Activated CD4-positive, alpha-beta T cell treated with anti-CD3 and anti-CD28 coated beads, Interleukin-2, amount 50 U/mL, for 48 hours (primary cell): ENCODE measurements around the gene TBC1D20.
"Not testable (repeated sequence)": the region's sequence is repeated elsewhere in the genome, so short reads cannot be mapped to it uniquely, and the experiment has no call there.

Experiments used
- DNase-seq, 2 experiments: peaks; one replicate each; pipeline ENCODE4 v3.0.0-alpha.2; 2020

Gene TBC1D20

DNA sequence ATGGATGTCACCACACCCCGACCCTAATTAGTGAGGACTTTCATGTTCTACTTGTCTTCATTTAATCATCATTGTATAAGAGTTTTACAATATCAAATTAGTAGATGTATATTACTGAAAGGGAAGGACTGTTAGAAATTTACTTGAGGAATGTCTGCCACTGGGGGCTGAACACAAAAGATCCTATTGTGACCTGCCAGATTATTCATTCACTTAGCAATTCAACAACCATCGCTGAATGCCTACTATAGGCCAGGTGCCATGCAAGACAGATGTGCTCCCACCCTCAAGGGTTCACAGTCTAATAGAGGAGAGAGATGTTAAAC, 62.2 kb downstream of the TBC1D20 start:
- no peak for DNase-seq

DNA sequence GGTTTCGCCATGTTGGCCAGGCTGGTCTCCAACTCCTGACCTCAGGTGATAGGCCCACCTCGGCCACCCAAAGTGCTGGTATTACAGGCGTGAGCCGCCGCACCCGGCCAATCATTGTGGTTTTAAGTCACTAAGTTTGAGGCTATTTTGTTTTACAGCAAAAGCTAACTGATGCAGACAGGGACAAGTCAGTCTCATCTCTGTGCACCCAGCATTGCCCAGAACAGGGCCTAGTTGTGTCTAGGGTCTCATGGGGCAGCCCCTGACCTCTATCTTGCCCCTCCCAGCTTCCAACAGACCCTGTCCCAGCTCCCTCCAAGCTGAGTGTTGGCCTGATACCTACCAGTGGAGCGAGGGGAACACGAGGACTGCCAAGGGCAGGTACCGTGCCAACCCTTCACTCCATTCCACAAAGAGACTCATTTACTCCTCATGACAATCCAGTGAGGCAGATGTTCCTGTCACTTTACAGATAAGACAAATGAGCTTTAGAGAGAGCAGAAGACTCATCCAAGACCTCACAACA, 63.1 kb downstream of the TBC1D20 start:
- DNase-seq: no peak

DNA sequence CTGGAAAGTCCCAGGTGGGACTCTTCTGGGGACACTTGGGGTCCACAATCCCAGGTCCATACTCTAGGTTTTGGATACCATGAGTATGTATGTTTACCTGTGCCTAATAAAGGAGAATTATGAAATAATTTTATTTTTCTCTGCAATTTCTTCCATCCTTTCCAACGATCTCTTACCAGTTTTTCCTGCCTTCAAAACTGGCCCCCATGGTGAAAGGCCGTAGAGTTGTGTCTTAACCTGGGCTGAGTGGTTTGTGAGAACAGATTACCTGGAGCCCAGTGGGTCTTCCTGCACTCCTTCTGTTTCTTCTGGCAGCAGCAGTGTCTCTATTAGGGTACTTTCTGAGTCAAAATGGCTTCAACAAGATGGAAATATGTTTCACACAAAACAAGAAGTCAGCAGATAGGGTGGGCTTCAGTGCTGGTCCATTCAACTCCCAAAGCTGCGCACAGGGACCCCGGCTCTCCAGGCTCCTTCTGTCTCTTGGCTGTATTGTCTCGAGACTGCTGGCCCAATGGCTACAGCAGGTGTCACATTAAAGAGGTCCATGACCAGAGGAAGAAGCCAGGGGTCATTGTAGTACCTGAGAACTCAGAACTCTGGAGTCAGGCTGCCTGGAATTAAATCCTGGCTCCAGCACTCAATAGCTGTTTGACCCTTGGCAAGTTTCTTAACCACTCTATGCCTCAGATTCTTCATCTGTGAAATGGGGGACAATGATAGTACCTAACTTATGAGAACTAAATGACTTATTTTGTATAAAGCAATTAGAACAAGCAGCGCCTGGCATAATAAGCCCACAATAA, 64.7 kb downstream of the TBC1D20 start:
- DNase-seq: no peak

DNA sequence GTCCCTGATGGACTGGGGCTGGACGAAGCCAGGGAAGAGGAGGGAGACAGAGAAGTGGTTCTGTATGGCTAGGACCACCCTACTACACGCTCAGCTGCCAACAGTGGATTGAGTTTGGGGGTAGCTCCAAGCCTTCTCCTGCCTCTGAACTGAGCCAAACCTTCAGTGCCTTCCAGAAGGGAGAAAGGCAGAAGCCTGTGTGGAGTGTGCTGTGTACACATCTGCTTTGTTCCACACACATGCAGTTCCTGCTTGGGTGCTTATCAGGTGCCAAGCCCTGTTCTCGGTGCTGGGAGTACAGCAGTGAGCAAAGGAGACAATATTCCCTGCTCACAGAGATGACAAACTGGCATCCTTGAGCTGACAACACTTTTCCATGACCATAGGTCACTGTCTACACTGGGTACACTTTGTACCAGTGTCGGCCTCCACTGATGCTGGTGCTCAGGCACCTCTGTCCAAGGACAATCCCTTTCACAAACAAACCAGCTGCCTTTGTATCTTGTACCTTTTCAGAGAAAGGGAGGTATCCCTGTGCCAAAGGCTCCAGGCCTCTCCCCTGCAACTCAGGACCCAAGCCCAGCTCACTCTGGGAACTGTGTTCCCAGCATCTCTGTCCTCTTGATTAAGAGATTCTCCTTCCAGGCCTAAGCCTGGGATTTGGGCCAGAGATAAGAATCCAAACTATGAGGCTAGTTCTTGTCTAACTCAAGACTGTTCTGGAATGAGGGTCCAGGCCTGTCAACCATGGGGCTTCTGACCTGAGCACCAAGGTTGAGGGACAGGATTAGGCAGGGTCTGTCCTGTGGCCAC, 65.5 kb downstream of the TBC1D20 start:
- DNase-seq: no peak

DNA sequence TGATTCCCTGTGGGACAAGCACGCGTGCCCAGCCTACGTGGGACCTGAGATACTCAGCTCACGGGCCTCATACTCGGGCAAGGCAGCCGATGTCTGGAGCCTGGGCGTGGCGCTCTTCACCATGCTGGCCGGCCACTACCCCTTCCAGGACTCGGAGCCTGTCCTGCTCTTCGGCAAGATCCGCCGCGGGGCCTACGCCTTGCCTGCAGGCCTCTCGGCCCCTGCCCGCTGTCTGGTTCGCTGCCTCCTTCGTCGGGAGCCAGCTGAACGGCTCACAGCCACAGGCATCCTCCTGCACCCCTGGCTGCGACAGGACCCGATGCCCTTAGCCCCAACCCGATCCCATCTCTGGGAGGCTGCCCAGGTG, 66.1 kb downstream of the TBC1D20 start:
- DNase-seq: no peak

DNA sequence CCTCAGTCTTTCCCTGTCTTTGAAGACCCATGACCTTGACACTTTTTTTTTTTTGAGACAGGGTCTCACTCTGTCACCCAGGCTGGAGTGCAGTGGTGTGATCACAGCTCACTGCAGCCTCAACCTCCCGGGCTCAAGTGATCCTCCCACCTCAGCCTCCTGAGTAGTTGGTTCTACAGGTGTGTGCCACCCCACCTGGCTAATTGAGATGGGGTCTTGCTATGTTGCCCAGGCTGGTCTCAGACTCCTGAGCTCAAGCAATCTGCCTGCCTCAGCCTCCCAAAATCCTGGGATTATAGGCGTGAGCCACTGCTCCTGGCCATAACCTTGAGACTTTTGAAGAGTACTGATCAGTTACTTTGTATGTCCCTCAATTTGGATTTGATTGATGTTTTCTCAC, 69.0 kb downstream of the TBC1D20 start:
- not testable (repeated sequence) for DNase-seq

DNA sequence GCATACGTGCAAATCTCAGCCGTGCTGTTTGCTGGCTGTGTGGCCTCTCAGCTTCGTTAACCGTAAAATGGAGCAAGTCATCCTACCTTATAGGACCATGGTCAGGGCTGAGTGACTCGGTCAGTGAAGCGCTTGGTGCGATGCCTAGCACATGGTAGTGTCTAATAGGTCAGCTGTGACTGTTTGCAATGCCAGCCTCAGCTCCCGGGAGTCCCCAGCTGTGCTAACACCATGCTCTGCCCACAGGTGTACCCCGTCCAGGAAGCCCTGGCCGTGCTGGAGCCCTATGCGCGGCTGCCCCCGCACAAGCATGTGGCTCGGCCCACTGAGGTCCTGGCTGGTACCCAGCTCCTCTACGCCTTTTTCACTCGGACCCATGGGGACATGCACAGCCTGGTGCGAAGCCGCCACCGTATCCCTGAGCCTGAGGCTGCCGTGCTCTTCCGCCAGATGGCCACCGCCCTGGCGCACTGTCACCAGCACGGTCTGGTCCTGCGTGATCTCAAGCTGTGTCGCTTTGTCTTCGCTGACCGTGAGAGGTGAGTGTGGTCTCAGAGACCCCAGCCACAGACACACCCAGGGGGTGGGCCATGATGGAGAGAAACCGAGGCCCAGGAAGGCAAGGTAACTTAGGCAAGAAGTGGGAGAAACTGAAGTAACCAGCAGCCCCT, 71.2 kb downstream of the TBC1D20 start:
- no peak for DNase-seq

DNA sequence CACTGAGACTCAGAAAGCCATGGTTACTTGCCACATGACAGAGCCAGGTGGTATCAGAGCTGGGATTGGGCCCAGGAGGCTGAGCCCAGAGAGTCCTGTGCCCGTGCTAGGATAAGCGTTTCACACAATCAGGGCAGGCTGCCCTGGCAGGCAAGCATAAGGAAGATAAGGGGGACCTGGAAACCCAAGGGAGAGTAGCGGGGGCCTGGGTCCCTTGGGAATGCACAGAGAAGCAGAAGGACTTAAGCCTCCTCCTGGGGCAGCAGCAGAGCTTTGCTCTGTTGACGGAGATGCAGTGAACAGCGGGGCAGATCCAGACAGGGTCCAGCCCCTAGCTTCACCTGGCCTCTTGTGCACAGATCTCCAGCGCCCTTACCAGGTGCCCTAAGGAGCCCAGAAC, 73.1 kb downstream of the TBC1D20 start:
- DNase-seq: no peak

DNA sequence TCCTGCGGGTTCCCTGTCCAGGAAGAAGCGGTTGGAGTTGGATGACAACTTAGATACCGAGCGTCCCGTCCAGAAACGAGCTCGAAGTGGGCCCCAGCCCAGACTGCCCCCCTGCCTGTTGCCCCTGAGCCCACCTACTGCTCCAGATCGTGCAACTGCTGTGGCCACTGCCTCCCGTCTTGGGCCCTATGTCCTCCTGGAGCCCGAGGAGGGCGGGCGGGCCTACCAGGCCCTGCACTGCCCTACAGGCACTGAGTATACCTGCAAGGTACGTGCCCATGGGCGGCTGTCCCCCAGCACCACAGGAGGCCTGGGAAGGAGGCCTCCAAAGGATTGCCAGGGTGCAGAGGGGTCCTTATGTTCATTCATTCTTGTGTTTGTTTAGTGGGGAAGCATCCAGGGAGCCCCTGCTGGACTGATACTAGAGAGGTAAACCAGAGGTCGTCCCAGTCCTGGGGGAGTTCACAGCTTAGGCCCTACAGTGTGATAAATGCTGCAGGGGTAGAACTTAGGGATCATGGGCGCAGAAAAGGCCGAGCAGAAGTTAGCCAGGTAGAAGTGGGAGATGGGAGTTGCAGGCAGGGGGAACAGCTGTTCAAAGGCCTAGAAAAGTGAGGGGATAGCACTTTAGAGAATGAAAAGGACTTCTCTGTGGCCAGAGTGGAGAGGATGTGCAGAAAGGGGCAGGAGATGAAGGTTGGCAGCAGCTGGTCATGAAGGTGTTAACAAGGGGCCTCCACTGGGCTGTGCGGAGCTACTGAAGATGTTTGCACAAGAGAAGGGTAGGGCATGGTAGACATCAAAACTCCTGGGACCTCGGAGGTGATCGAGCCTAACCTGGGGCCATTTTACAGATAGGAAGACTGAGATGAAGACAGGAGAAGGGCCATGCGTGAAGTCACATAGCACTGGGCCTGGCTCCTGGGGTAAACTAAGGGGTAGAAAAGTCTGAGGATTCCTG, 74.0 kb downstream of the TBC1D20 start:
- DNase-seq: no peak

DNA sequence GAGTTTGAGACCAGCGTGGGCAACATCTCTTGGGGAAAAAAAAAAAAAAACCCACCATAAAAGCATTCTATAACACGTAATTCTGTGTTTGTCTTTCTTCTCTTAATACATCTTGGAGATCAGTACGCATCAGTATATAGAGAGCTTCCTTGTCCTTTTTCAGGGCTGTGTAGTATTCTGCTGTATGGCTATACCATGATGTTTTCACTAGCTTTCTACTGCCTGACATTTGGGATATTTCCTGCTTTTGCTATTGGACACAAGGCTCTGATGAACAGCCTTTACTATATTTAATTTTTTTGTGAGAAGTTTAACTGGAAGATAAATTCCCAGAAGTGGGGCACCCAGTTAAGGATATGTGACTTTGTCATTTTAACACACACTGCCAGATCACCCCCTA, 74.8 kb downstream of the TBC1D20 start:
- no peak for DNase-seq

DNA sequence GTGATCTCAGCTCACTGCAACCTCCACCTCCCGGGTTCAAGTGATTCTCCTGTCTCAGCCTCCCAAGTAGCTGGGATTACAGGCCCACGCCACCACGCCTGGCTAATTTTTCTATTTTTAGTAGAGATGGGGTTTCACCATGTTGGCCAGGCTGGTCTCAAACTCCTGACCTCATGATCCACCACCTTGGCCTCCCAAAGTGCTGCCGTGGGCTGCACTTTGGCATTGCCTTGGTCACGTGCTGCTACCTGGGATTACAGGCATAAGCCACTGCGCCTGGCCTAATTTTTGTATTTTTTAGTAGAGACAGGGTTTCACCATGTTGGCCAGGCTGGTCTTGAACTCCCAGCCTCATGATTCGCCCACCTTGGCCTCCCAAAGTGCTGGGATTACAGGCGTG, 75.7 kb downstream of the TBC1D20 start:
- not testable (repeated sequence) for DNase-seq
